Neural progenitor cell (in vitro differentiated cells): ENCODE data around the gene HPSE. TPM values are rescaled to one million over a fixed set of nuclear protein-coding genes. Genes with fewer than 3 reads are reported as not detected.

Experiments
- DNase-seq: peaks from one replicate; pipeline ENCODE4 v3.0.0-alpha.2; 2016; ENCODE audit warnings: low spot score
- H2AFZ ChIP-seq: fragments of 200-600 bp; sonication (generic); replicated peaks from 2 replicates; pipeline ENCODE4 v1.6.1; 2016; ENCODE audit warnings: antibody characterized with exemption
- H3F3A ChIP-seq: fragments of 200-600 bp; sonication (generic); 2 replicates; pipeline ENCODE4 v1.6.1; 2016; ENCODE audit warnings: antibody characterized with exemption, low read depth
- H3K27ac ChIP-seq: fragments of 200-600 bp; sonication (generic); 2 replicates; pipeline ENCODE4 v1.5.1; 2016; ENCODE audit warnings: mild to moderate bottlenecking
- H3K27me3 ChIP-seq: fragments of 200-600 bp; sonication (generic); 2 replicates; pipeline ENCODE4 v1.6.1; 2016; ENCODE audit warnings: mild to moderate bottlenecking, moderate library complexity
- H3K36me3 ChIP-seq: fragments of 200-600 bp; sonication (generic); 2 replicates; pipeline ENCODE4 v1.5.1; 2016
- H3K4me1 ChIP-seq: fragments of 200-600 bp; sonication (generic); 2 replicates; pipeline ENCODE4 v1.6.1; 2016; ENCODE audit warnings: mixed run types
- H3K4me2 ChIP-seq: fragments of 200-600 bp; sonication (generic); 2 replicates; pipeline ENCODE4 v1.6.1; 2016
- H3K4me3 ChIP-seq: fragments of 200-600 bp; sonication (generic); 2 replicates; pipeline ENCODE4 v1.5.1; 2016
- H3K79me2 ChIP-seq: fragments of 200-600 bp; sonication (generic); 2 replicates; pipeline ENCODE4 v1.6.1; 2016; ENCODE audit warnings: low read depth
- H3K9ac ChIP-seq: fragments of 200-600 bp; sonication (generic); 2 replicates; pipeline ENCODE4 v1.6.1; 2016
- H3K9me3 ChIP-seq: fragments of 200-600 bp; sonication (generic); 2 replicates; pipeline ENCODE4 v1.5.1; 2016; ENCODE audit warnings: low read depth
- H4K20me1 ChIP-seq: fragments of 200-600 bp; sonication (generic); 2 replicates; pipeline ENCODE4 v1.6.1; 2016; ENCODE audit warnings: low read depth
- H3K27ac Mint-ChIP-seq: 3 replicates; pipeline ENCODE4 v1.8.0; 2021; ENCODE audit warnings: mixed read lengths
- H3K27me3 Mint-ChIP-seq: 2 replicates; pipeline ENCODE4 v1.8.0; 2022; ENCODE audit warnings: low read depth, mild to moderate bottlenecking, inconsistent platforms, moderate library complexity, mixed read lengths; ENCODE audit not compliant: insufficient read depth
- H3K36me3 Mint-ChIP-seq: 3 replicates; pipeline ENCODE4 v1.8.0; 2021; ENCODE audit warnings: mixed read lengths
- H3K4me1 Mint-ChIP-seq: 3 replicates; pipeline ENCODE4 v1.8.0; 2021; ENCODE audit warnings: mixed read lengths
- H3K4me3 Mint-ChIP-seq: 3 replicates; pipeline ENCODE4 v1.8.0; 2021; ENCODE audit warnings: mild to moderate bottlenecking, moderate library complexity, mixed read lengths
- H3K9me3 Mint-ChIP-seq: 3 replicates; pipeline ENCODE4 v1.8.0; 2020; ENCODE audit warnings: mixed read lengths
- EZH2 ChIP-seq: fragments of 200-600 bp; sonication (generic); IDR thresholded peaks from 2 replicates; pipeline ENCODE4 v1.6.1; 2017; ENCODE audit warnings: antibody characterized with exemption, mild to moderate bottlenecking, moderate library complexity
- EZH2phosphoT487 ChIP-seq: fragments of 200-600 bp; sonication (generic); IDR thresholded peaks from 2 replicates; pipeline ENCODE4 v1.6.1; 2017; ENCODE audit warnings: antibody characterized with exemption
- total RNA-seq: library from RNA; depleted of rRNA; stranded (reverse); fragments of >200 nt; gene quantifications from 2 replicates; pipeline ENCODE4 v1.2.3, GENCODE V29; 2015; ENCODE audit warnings: low replicate concordance
- TF ChIP-seq, protein P1 (sequence below): fragments of 200-600 bp; sonication (generic); IDR thresholded peaks from 2 replicates; pipeline ENCODE4 v1.5.1; 2017; ENCODE audit warnings: antibody characterized with exemption, mild to moderate bottlenecking

The HPSE gene
- 0.28 and 0.73 TPM in 2 replicates for total RNA-seq

DNA sequence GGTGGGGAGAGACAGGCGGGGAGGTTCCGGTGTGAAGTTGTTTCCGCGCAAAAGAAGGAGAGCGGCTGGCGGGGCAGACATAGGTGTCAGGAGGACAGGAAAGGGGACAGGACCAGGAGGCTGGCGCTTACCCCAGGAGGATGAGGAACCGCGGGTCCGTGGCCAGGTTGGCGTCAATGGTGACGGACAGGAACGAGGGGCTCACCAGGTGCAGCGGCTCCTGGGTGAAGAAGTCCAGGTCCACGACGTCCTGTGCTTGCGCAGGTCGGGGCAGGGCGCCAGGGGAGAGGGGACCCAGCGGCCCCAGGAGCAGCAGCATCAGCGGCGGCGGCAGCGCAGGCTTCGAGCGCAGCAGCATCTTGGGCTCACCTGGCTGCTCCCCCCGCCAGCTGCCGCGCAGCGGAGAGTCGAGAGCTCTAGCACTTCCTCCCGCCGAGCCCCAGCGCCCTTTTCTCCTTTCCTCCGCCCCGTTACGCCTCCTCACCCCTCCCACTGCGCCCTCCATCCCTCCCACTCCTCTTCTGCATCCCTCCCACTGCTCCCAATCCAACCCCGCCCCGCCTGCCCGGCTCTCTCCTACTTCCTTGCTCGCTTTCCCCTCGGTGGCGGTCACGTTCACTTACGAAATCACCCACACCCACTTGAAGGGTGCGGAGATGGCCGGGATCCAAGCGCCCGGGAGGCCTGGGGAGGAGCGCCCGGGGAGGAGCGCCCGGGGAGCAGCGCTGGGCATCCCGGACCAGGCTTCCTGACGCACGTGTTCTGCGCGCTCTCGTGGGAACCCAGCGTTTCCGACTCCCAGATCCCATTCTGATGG, at the start of gene HPSE:
TSS of gene HPSE (minus strand) at position 424 of the 817 bp plus-strand sequence. CDS start at position 358, 66 bp downstream.
- Mint-ChIP-seq H3K9me3 (peaks cover 4% of the 10 kb centered on the region), H3K4me3 (peak within 1 kb of the TSS; percentile 86), H3K27me3 (peaks cover 26% of the 10 kb centered on the region), H3K4me1 (peaks cover 6% of the 10 kb centered on the region), H3K36me3 (no peaks in the 10 kb centered on the region), H3K27ac (no peak within 1 kb of the TSS)
- peak; percentile 83 for DNase-seq
- H3F3A ChIP-seq: no peaks in the 10 kb centered on the region
- H3K9ac ChIP-seq: no peak within 1 kb of the TSS
- H3K36me3 ChIP-seq: no peaks in the 10 kb centered on the region
- H3K27ac ChIP-seq: no peak within 1 kb of the TSS
- H4K20me1 ChIP-seq: no peaks in the 10 kb centered on the region
- peak within 1 kb of the TSS; percentile 85 for H2AFZ ChIP-seq
- H3K4me3 ChIP-seq: peak within 1 kb of the TSS; percentile 54
- H3K79me2 ChIP-seq: no peaks in the 10 kb centered on the region
- peaks cover 83% of the 10 kb centered on the region for H3K27me3 ChIP-seq
- TF ChIP-seq EZH2phosphoT487 (peak; percentile 37), EZH2 (peak; percentile 34)
- TF ChIP-seq, protein P1, sequence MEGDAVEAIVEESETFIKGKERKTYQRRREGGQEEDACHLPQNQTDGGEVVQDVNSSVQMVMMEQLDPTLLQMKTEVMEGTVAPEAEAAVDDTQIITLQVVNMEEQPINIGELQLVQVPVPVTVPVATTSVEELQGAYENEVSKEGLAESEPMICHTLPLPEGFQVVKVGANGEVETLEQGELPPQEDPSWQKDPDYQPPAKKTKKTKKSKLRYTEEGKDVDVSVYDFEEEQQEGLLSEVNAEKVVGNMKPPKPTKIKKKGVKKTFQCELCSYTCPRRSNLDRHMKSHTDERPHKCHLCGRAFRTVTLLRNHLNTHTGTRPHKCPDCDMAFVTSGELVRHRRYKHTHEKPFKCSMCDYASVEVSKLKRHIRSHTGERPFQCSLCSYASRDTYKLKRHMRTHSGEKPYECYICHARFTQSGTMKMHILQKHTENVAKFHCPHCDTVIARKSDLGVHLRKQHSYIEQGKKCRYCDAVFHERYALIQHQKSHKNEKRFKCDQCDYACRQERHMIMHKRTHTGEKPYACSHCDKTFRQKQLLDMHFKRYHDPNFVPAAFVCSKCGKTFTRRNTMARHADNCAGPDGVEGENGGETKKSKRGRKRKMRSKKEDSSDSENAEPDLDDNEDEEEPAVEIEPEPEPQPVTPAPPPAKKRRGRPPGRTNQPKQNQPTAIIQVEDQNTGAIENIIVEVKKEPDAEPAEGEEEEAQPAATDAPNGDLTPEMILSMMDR: no peak
- peaks cover 3% of the 10 kb centered on the region for H3K4me1 ChIP-seq
- peak within 1 kb of the TSS; percentile 83 for H3K4me2 ChIP-seq
- H3K9me3 ChIP-seq: no peaks in the 10 kb centered on the region

DNA sequence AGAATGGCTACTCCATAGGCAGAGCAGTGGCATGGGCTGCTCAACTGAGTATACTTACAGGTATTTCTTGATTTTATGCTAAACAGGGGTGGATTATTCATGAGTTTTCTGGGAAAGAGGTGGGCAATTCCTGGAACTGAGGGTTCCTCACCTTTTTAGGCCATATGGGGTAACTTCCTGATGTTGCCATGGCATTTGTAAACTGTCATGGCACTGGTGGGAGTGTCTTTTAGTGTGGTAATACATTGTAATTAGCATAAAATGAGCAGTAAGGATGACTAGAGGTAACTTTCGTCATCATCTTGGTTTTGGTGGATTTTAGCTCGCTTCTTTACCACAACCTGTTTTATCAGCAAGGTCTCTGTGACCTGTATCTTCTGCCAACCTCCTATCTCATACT, 48.2 kb upstream of the HPSE start:
- Mint-ChIP-seq H3K27me3 (peaks cover 8% of the 10 kb centered on the region), H3K27ac (no peak overlapping the region), H3K9me3 (peaks cover 26% of the 10 kb centered on the region), H3K4me1 (peaks cover 2% of the 10 kb centered on the region), H3K36me3 (no peaks in the 10 kb centered on the region), H3K4me3 (no peak overlapping the region)
- Histone ChIP-seq H3F3A (peaks cover 11% of the 10 kb centered on the region), H3K4me1 (peaks cover 12% of the 10 kb centered on the region), H3K4me2 (no peak overlapping the region), H3K27ac (no peak overlapping the region), H3K79me2 (no peaks in the 10 kb centered on the region), H3K9me3 (peaks cover 5% of the 10 kb centered on the region), H3K4me3 (no peak overlapping the region), H4K20me1 (no peaks in the 10 kb centered on the region), H3K27me3 (peaks cover 4% of the 10 kb centered on the region), H3K9ac (no peak overlapping the region), H2AFZ (no peak overlapping the region), H3K36me3 (no peaks in the 10 kb centered on the region)
- no peak for DNase-seq
- TF ChIP-seq EZH2phosphoT487 (no peak), EZH2 (no peak)
- TF ChIP-seq, protein P1: no peak

- H3K4me3 ChIP-seq: no peak overlapping the region
- no peak overlapping the region for H3K27ac Mint-ChIP-seq
- no peaks in the 10 kb centered on the region for H3K79me2 ChIP-seq
- TF ChIP-seq EZH2phosphoT487 (no peak), EZH2 (no peak)
- TF ChIP-seq, protein P1: no peak
- peaks cover 5% of the 10 kb centered on the region for H3K9me3 ChIP-seq
- no peaks in the 10 kb centered on the region for H3F3A ChIP-seq
- H3K36me3 Mint-ChIP-seq: no peaks in the 10 kb centered on the region
- H3K4me1 ChIP-seq: no peaks in the 10 kb centered on the region
- H3K4me2 ChIP-seq: no peak overlapping the region
- H3K4me1 Mint-ChIP-seq: no peaks in the 10 kb centered on the region
- peaks cover 38% of the 10 kb centered on the region for H3K9me3 Mint-ChIP-seq
- H3K27me3 ChIP-seq: no peaks in the 10 kb centered on the region
- no peak overlapping the region for H2AFZ ChIP-seq
- no peak overlapping the region for H3K27ac ChIP-seq
- peaks cover 8% of the 10 kb centered on the region for H3K27me3 Mint-ChIP-seq
- H3K36me3 ChIP-seq: no peaks in the 10 kb centered on the region
- no peak for DNase-seq
- H3K4me3 Mint-ChIP-seq: no peak overlapping the region
- no peaks in the 10 kb centered on the region for H4K20me1 ChIP-seq
- H3K9ac ChIP-seq: no peak overlapping the region
Measured at GRCh38 chr4:83381173-83381572, 46.5 kb upstream of the HPSE start.
